HG03565 (cell line): ENCODE measurements around the gene OR51I2.

ENCODE experiments used
- ATAC-seq: cut with Tn5 transposase; IDR thresholded peaks from one replicate; pipeline ENCODE4 v1.9.1; 2021; ENCODE audit warnings: mild to moderate bottlenecking, moderate library complexity; ENCODE audit not compliant: unreplicated experiment

OR51I2 gene

GRCh38 chr11:5505363-5506048, 56.4 kb downstream of the OR51I2 start:
- ATAC-seq, result no peak
